IMR-90 (cell line): ENCODE data around the gene C1R. TPM values are rescaled to one million over a fixed set of nuclear protein-coding genes. Genes with fewer than 3 reads are reported as not detected.

Experiments used
- ATAC-seq: fragments of 200-7000 bp; cut with Tn5 transposase; 2 replicates; pipeline ENCODE4 v1.9.1; 2020; ENCODE audit warnings: low read depth, mild to moderate bottlenecking, moderate library complexity
- Bru-seq: library from RNA; stranded (reverse); fragments of 400-500 nt; gene quantifications from one replicate; lab custom pipeline; 2021; lab: Mats Ljungman, UMichigan
- BruChase-seq, 2 experiments: library from RNA; stranded (reverse); fragments of 400-500 nt; gene quantifications; one replicate each; lab custom pipeline; 2021; lab: Mats Ljungman, UMichigan
- BruUV-seq: library from RNA; stranded (reverse); fragments of 400-500 nt; replicated peaks from 2 replicates; lab custom pipeline; 2021; lab: Mats Ljungman, UMichigan
- CTCF ChIA-PET: fragments of 300-600 bp; formaldehyde crosslinking; extraction: SDS; loops from one replicate; lab custom pipeline; 2021; ENCODE audit warnings: antibody characterized with exemption; lab: Yijun Ruan, JAX
- POLR2A ChIA-PET: fragments of 300-600 bp; sonication (Branson Sonifier 250); formaldehyde crosslinking; loops from one replicate; lab custom pipeline; 2022; ENCODE audit warnings: antibody characterized with exemption; ENCODE audit not compliant: unreplicated experiment; lab: Charles Lee
- DNase-seq: peaks from one replicate; pipeline ENCODE4 v3.0.0; 2013
- H2AFZ ChIP-seq: replicated peaks from 2 replicates; pipeline ENCODE3; 2013; ENCODE audit warnings: low read length, mild to moderate bottlenecking; ENCODE audit not compliant: poor library complexity
- H2AK5ac ChIP-seq: 2 replicates; pipeline ENCODE4 v1.6.1; 2013; ENCODE audit warnings: low read depth, low read length, inconsistent platforms
- H2AK9ac ChIP-seq: replicated peaks from 2 replicates; pipeline ENCODE3; 2013; ENCODE audit warnings: mild to moderate bottlenecking, low read depth, low read length, moderate library complexity; ENCODE audit not compliant: poor library complexity
- H2BK120ac ChIP-seq: 2 replicates; pipeline ENCODE4 v1.6.1; 2013; ENCODE audit warnings: low read depth, low read length, inconsistent platforms
- H2BK15ac ChIP-seq: 3 replicates; pipeline ENCODE4 v1.6.1; 2013; ENCODE audit warnings: low read depth, low read length, inconsistent platforms
- H2BK20ac ChIP-seq: 2 replicates; pipeline ENCODE4 v1.6.1; 2013; ENCODE audit warnings: low read depth, mild to moderate bottlenecking, inconsistent platforms, low read length, moderate library complexity
- H2BK5ac ChIP-seq: 2 replicates; pipeline ENCODE4 v1.6.1; 2013; ENCODE audit warnings: mild to moderate bottlenecking, low read depth, low read length, inconsistent platforms; ENCODE audit not compliant: poor library complexity, severe bottlenecking
- H3K14ac ChIP-seq: replicated peaks from 2 replicates; pipeline ENCODE4 v1.6.1; 2013; ENCODE audit warnings: low read depth, low read length, inconsistent platforms
- H3K18ac ChIP-seq: 2 replicates; pipeline ENCODE4 v1.6.1; 2013; ENCODE audit warnings: low read depth, low read length, control low read depth
- H3K23ac ChIP-seq: 2 replicates; pipeline ENCODE4 v1.6.1; 2013; ENCODE audit warnings: low read depth, low read length, inconsistent platforms
- H3K27ac ChIP-seq: 2 replicates; pipeline ENCODE4 v1.5.1; 2013; ENCODE audit warnings: mild to moderate bottlenecking, control low read depth, low read length; ENCODE audit not compliant: insufficient read depth
- H3K27me3 ChIP-seq: 2 replicates; pipeline ENCODE4 v1.6.1; 2013; ENCODE audit warnings: low read length; ENCODE audit not compliant: control insufficient read depth, insufficient read depth
- H3K36me3 ChIP-seq: 2 replicates; pipeline ENCODE4 v1.6.1; 2013; ENCODE audit warnings: low read length, mixed read lengths; ENCODE audit not compliant: control insufficient read depth, insufficient read depth
- H3K4ac ChIP-seq: 2 replicates; pipeline ENCODE4 v1.6.1; 2013; ENCODE audit warnings: low read depth, low read length, inconsistent platforms
- H3K4me1 ChIP-seq: 2 replicates; pipeline ENCODE4 v1.6.1; 2013; ENCODE audit warnings: low read length, mixed read lengths; ENCODE audit not compliant: control insufficient read depth, insufficient read depth
- H3K4me2 ChIP-seq: 2 replicates; pipeline ENCODE4 v1.6.1; 2013; ENCODE audit warnings: low read depth, mild to moderate bottlenecking, control low read depth, low read length, moderate library complexity
- H3K4me3 ChIP-seq: 2 replicates; pipeline ENCODE4 v1.5.1; 2013; ENCODE audit warnings: low read depth, mild to moderate bottlenecking, control low read depth, low read length, moderate library complexity; ENCODE audit not compliant: insufficient read depth
- H3K56ac ChIP-seq: 2 replicates; pipeline ENCODE4 v1.6.1; 2013; ENCODE audit warnings: low read length, inconsistent platforms; ENCODE audit not compliant: insufficient read depth; ENCODE audit errors: extremely low read depth
- H3K79me1 ChIP-seq, 2 experiments: 2 replicates each; pipeline ENCODE4 v1.6.1; 2013; ENCODE audit warnings: low read length in 2 of 2, inconsistent platforms in 1 of 2, low read depth in 1 of 2
- H3K9ac ChIP-seq: 2 replicates; pipeline ENCODE4 v1.6.1; 2013; ENCODE audit warnings: low read depth, low read length, control low read depth
- H3K9me1 ChIP-seq: 2 replicates; pipeline ENCODE4 v1.6.1; 2013; ENCODE audit warnings: low read length, inconsistent platforms; ENCODE audit not compliant: insufficient read depth
- H3K9me3 ChIP-seq: 2 replicates; pipeline ENCODE4 v1.6.1; 2013; ENCODE audit warnings: low read length; ENCODE audit not compliant: control insufficient read depth, insufficient read depth
- H4K20me1 ChIP-seq: 2 replicates; pipeline ENCODE4 v1.6.1; 2013; ENCODE audit warnings: low read length, inconsistent platforms; ENCODE audit not compliant: insufficient read depth
- H4K5ac ChIP-seq: 2 replicates; pipeline ENCODE4 v1.6.1; 2013; ENCODE audit warnings: mild to moderate bottlenecking, low read depth, low read length, control low read depth
- H4K8ac ChIP-seq, 2 experiments: 2 replicates each; pipeline ENCODE4 v1.6.1; 2013; ENCODE audit warnings: low read depth in 2 of 2, low read length in 2 of 2, control low read depth in 1 of 2, inconsistent platforms in 1 of 2
- H4K91ac ChIP-seq: 2 replicates; pipeline ENCODE4 v1.6.1; 2013; ENCODE audit warnings: low read depth, low read length, inconsistent platforms; ENCODE audit not compliant: insufficient read depth
- CHD1 ChIP-seq: IDR thresholded peaks from 2 replicates; pipeline ENCODE4 v1.6.1; 2012; ENCODE audit warnings: low read depth, low read length, improper control_type of control experiment
- CTCF ChIP-seq: conservative IDR thresholded peaks from 2 replicates; pipeline ENCODE4 v1.5.1; 2012; ENCODE audit warnings: mild to moderate bottlenecking, low read depth, low read length, improper control_type of control experiment
- MAZ ChIP-seq: IDR thresholded peaks from 2 replicates; pipeline ENCODE4 v1.6.1; 2012; ENCODE audit warnings: low read depth, mild to moderate bottlenecking, low read length, improper control_type of control experiment, moderate library complexity, borderline replicate concordance
- NFE2L2 ChIP-seq: fragments of 150-350 bp; IDR thresholded peaks from 2 replicates; pipeline ENCODE4 v1.6.1; 2016; ENCODE audit warnings: low read depth, mild to moderate bottlenecking, low read length
- RAD21 ChIP-seq: IDR thresholded peaks from 2 replicates; pipeline ENCODE4 v1.6.1; 2012; ENCODE audit warnings: low read length, improper control_type of control experiment
- SMC3 ChIP-seq: fragments of 150-350 bp; IDR thresholded peaks from 2 replicates; pipeline ENCODE4 v1.6.1; 2016; ENCODE audit warnings: low read depth, mild to moderate bottlenecking, antibody characterized with exemption, low read length, moderate library complexity
- WGBS, 2 experiments: methylation state at CpG; one replicate each; pipeline versions ENCODE4 v1.1.5 to v1.1.7; 2013; ENCODE audit warnings: missing lambda C conversion rate in 2 of 2; ENCODE audit not compliant: insufficient read length in 1 of 2; ENCODE audit errors: extremely low coverage in 2 of 2; 5-methylcytosine and 5-hydroxymethylcytosine counted together
- dilution Hi-C: fragments of 300-500 bp; cut with HindIII; formaldehyde crosslinking; loops from one replicate; pipeline ENCODE4 v1.14.3; 2018; ENCODE audit warnings: low sequenced_read_pairs; ENCODE audit not compliant: unreplicated experiment
- in situ Hi-C: fragments of 300-500 bp; cut with MboI; formaldehyde crosslinking; loops from 3 replicates; pipeline ENCODE4 v1.14.3; 2019; ENCODE audit warnings: low sequenced_read_pairs, inconsistent platforms, mixed read lengths
- intact Hi-C: fragments of 100-400 bp; cut with micrococcal nuclease; formaldehyde crosslinking; loops from 2 replicates; pipeline ENCODE4 v1.10.0; 2022
- long read RNA-seq: library from polyadenylated mRNA; unstranded; transcript quantifications from one replicate; pipeline ENCODE4 v2.0.0, GENCODE V29; 2021; ENCODE audit not compliant: unreplicated experiment
- polyA plus RNA-seq, 3 experiments: library from polyadenylated mRNA; depleted of rRNA; stranded (reverse); fragments of >200 nt; gene quantifications; 2 replicates each; pipeline ENCODE4 v1.2.3, GENCODE V29; 2012; ENCODE audit warnings: low replicate concordance in 1 of 3
- total RNA-seq: library from RNA; depleted of rRNA; stranded (reverse); fragments of >200 nt; gene quantifications from 2 replicates; pipeline ENCODE4 v1.2.3, GENCODE V29; 2012; rRNA removed

The C1R gene
- total RNA-seq (19.4 and 38.4 TPM in 2 replicates), polyA plus RNA-seq (2012; rRNA removed) (153 and 165 TPM in 2 replicates), Bru-seq, nascent RNA (percentile 80 among the genes with signal in this experiment), BruChase-seq, experiment 1, labeled RNA remaining after a 6-hour chase (percentile 93 among the genes with signal in this experiment), BruChase-seq, experiment 2, labeled RNA remaining after a 2-hour chase (percentile 82 among the genes with signal in this experiment)
- 93.2 and 225 TPM in 2 replicates for polyA plus RNA-seq (2012; cell fraction: cytosol; rRNA removed)
- 86.8 and 97.2 TPM in 2 replicates for polyA plus RNA-seq (2012; cell fraction: nucleus; rRNA removed; ENCODE audit: low replicate concordance)
- long read RNA-seq, transcript C1R-215 (11 exons, 2,508 nt), result major isoform, 276 of 634 reads
- long read RNA-seq, partial matches to known transcripts, result 338 of 634 reads
- long read RNA-seq, other reads (novel, unspliced or antisense), result 16 of 634 reads

- intact Hi-C loops, result loop anchor here (1.0 kb wide), 5 partner anchors 13 to 148 kb away; partner anchors contain the start of genes C12orf57, C1S and LPCAT3
- H3K4me2 ChIP-seq, result peak within 1 kb of the TSS; percentile 92
- peaks cover 26% of the 10 kb centered on the region for H3K4me1 ChIP-seq
- BruUV-seq, result no TSS peak
- dilution Hi-C loops, result no loop called here
- H3K9me3 ChIP-seq, result no peaks in the 10 kb centered on the region
- peak within 1 kb of the TSS; percentile 79 for H3K56ac ChIP-seq
- H2BK15ac ChIP-seq, result peak within 1 kb of the TSS; percentile 89; the same call in 2 of the 3 replicates
- H3K23ac ChIP-seq, result peak within 1 kb of the TSS; percentile 100
- no CpG with 5 or more reads among the region's 16 CpGs for WGBS, 2 experiments
- in situ Hi-C loops, result no loop called here
- peak within 1 kb of the TSS; percentile 92 for H2AFZ ChIP-seq
- no peaks in the 10 kb centered on the region for H3K27me3 ChIP-seq
- peak within 1 kb of the TSS; percentile 95 for H2BK20ac ChIP-seq
- peak; percentile 92 for DNase-seq
- peak within 1 kb of the TSS; percentile 55 for H3K4me3 ChIP-seq
- peaks cover 13 to 28% of the 10 kb centered on the region in 2 experiments; a peak in 3 of 4 replicates for H3K79me1 ChIP-seq
- ChIA-PET CTCF (interaction anchor here (0.6 to 1.0 kb wide), 3 partner anchors 15 to 148 kb away, joined by 3 to 4 read pairs (median 4); no protein-coding TSS in a partner anchor), POLR2A (no interaction called here)
- H2AK9ac ChIP-seq, result peak within 1 kb of the TSS; percentile 91
- H2AK5ac ChIP-seq, result peak within 1 kb of the TSS; percentile 91
- H3K36me3 ChIP-seq, result peaks cover 29% of the 10 kb centered on the region
- peaks cover 18% of the 10 kb centered on the region for H3K9me1 ChIP-seq
- H2BK5ac ChIP-seq, result peak within 1 kb of the TSS; percentile 79
- peak within 1 kb of the TSS; percentile 92 for H3K9ac ChIP-seq
- peak; percentile 94 for ATAC-seq
- H4K8ac ChIP-seq, result peak within 1 kb of the TSS; percentile 77 to 98; a peak in 3 of 4 replicates
- peak within 1 kb of the TSS; percentile 99 for H3K4ac ChIP-seq
- peak within 1 kb of the TSS; percentile 96 for H3K18ac ChIP-seq
- peak within 1 kb of the TSS; percentile 97 for H2BK120ac ChIP-seq
- peak within 1 kb of the TSS; percentile 84 for H3K27ac ChIP-seq
- peak within 1 kb of the TSS; percentile 99 for H4K91ac ChIP-seq
- H4K5ac ChIP-seq, result peak within 1 kb of the TSS; percentile 94
- peak within 1 kb of the TSS; percentile 99 for H3K14ac ChIP-seq
- H4K20me1 ChIP-seq, result no peaks in the 10 kb centered on the region
- TF ChIP-seq SMC3 (peak; percentile 90), MAZ (peak; percentile 94), RAD21 (peak; percentile 85), CHD1 (no peak), CTCF (peak; percentile 94), NFE2L2 (peak; percentile 48; the same call in 1 of the 2 replicates)
Observed at GRCh38 chr12:7092229-7092985, at the start of gene C1R. Gene C1R, minus strand, starts transcription at chr12:7092445. Its CDS starts 57 bp downstream, at chr12:7092388.
